ENCODE measurements around the gene PLPPR1.
"Not testable (repeated sequence)": the region's sequence is repeated elsewhere in the genome, so short reads cannot be mapped to it uniquely, and the experiment has no call there.

DNA sequence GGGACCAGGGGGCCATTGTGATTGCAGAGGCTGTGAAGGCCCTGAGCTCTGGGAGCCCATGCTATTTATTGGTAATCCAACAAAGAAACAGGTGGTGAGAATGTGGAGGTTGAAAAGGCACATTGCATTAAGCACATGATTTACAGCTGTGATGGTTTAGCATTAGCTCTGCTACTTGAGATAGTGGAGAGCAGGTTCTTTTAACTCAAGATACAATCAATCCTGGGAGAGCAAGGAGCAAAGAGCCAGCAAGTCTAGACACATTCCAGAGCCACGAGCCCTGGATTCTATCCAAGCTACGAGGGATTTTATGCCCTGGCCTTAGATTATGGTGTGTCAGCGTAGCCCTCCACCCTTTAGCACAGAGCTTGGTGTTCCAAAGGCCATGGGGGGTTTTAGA is 98.8 kb downstream of the PLPPR1 start:
- not testable (repeated sequence) for TF ChIP-seq POLR2A (IDR thresholded peaks at IDR 0.05; ENCODE audit: low read depth, low read length); CTCF (conservative IDR thresholded peaks at IDR 0.05; ENCODE audit: low read depth, low read length); CHD1 (IDR thresholded peaks at IDR 0.05; ENCODE audit: low read depth, low read length); BHLHE40 (IDR thresholded peaks at IDR 0.05; ENCODE audit: low read depth, low read length); CEBPB (IDR thresholded peaks at IDR 0.05; ENCODE audit: low read depth, low read length); RCOR1 (IDR thresholded peaks at IDR 0.05; ENCODE audit: insufficient replicate concordance, low read length)
- TF ChIP-seq, protein P1, sequence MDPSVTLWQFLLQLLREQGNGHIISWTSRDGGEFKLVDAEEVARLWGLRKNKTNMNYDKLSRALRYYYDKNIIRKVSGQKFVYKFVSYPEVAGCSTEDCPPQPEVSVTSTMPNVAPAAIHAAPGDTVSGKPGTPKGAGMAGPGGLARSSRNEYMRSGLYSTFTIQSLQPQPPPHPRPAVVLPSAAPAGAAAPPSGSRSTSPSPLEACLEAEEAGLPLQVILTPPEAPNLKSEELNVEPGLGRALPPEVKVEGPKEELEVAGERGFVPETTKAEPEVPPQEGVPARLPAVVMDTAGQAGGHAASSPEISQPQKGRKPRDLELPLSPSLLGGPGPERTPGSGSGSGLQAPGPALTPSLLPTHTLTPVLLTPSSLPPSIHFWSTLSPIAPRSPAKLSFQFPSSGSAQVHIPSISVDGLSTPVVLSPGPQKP (IDR thresholded peaks at IDR 0.05; ENCODE audit: borderline replicate concordance, low read depth, low read length): not testable (repeated sequence)
